Mucosa of descending colon (tissue), 3 donors: ENCODE measurements around the gene ZNF827. TPM values are rescaled to one million over a fixed set of nuclear protein-coding genes. Genes with fewer than 3 reads are reported as not detected.

Experiments
- ATAC-seq: fragments of 200-7000 bp; cut with Tn5 transposase; one replicate; pipeline ENCODE4 v1.9.1; 2020; ENCODE audit warnings: mild to moderate bottlenecking, moderate library complexity
- DNase-seq, 3 donors: peaks; one replicate each; pipeline ENCODE4 v3.0.0-alpha.2; 2020
- H3K36me3 ChIP-seq: fragments of 200-600 bp; one replicate; pipeline ENCODE4 v1.8.0; 2021; ENCODE audit warnings: low read depth, mild to moderate bottlenecking
- H3K4me1 ChIP-seq: fragments of 200-600 bp; one replicate; pipeline ENCODE4 v1.8.0; 2021; ENCODE audit warnings: low read depth, mild to moderate bottlenecking
- H3K4me3 ChIP-seq: fragments of 200-600 bp; one replicate; pipeline ENCODE4 v1.8.0; 2021; ENCODE audit warnings: mild to moderate bottlenecking
- H3K9me3 ChIP-seq: fragments of 200-600 bp; one replicate; pipeline ENCODE4 v1.8.0; 2021; ENCODE audit warnings: mild to moderate bottlenecking
- CTCF ChIP-seq: fragments of 200-600 bp; IDR thresholded peaks from one replicate; pipeline ENCODE4 v1.8.0; 2022; ENCODE audit warnings: antibody characterized with exemption, mild to moderate bottlenecking
- intact Hi-C, 2 donors: fragments of 100-400 bp; cut with DNase I in 1 of 2; cut with micrococcal nuclease in 1 of 2; formaldehyde crosslinking; loops; one replicate each; pipeline versions ENCODE4 v1.11.0 to v1.11.1; 2022; cut with DNase I, micrococcal nuclease
- total RNA-seq, 3 donors: library from RNA; stranded (reverse); fragmentation: NEBNext Ultra II Directional in 2 of 3; extraction: Animal tissue kit (Norgen Biotek cat#: 25700) in 2 of 3; gene quantifications; one replicate each; pipeline versions ENCODE4 v1.2.1 to v1.2.4, GENCODE V29; 2021 to 2023
- donor health status: DM: no; HTN: no; CAD: no; lungs with moderate emphysema.
- donor health status: DM: no; HTN: no; CAD: no.
- donor health status: DM: no; HTN: yes; CAD: no.

The ZNF827 gene
- total RNA-seq, 3 donors from 2014 or later = 21.9 to 37.4 (median 29.7) TPM

GRCh38 chr4:145945431-145946155, 7.0 kb upstream of the ZNF827 start:
- no peak overlapping the region for H3K4me3 ChIP-seq
- H3K9me3 ChIP-seq = no peaks in the 10 kb centered on the region
- no peak for TF ChIP-seq CTCF
- H3K36me3 ChIP-seq = no peaks in the 10 kb centered on the region
- H3K4me1 ChIP-seq = no peaks in the 10 kb centered on the region
- intact Hi-C loops = no loop called here
- DNase-seq (no peak), ATAC-seq (no peak)

GRCh38 chr4:145944886-145945285, 6.3 kb upstream of the ZNF827 start:
- no peaks in the 10 kb centered on the region for H3K9me3 ChIP-seq
- no peak for TF ChIP-seq CTCF
- no peaks in the 10 kb centered on the region for H3K4me1 ChIP-seq
- intact Hi-C loops = no loop called here
- DNase-seq = no peak
- no peak for ATAC-seq
- H3K36me3 ChIP-seq = no peaks in the 10 kb centered on the region
- no peak overlapping the region for H3K4me3 ChIP-seq

GRCh38 chr4:145939856-145940255, 1.2 kb upstream of the ZNF827 start:
- intact Hi-C loops = no loop called here
- no peak overlapping the region for H3K4me3 ChIP-seq
- no peak for TF ChIP-seq CTCF
- ATAC-seq (no peak), DNase-seq (no peak)
- H3K4me1 ChIP-seq = peaks cover 16% of the 10 kb centered on the region
- no peaks in the 10 kb centered on the region for H3K9me3 ChIP-seq
- no peaks in the 10 kb centered on the region for H3K36me3 ChIP-seq

- ATAC-seq (no peak), DNase-seq (no peak)
- no peak overlapping the region for H3K4me3 ChIP-seq
- no peaks in the 10 kb centered on the region for H3K36me3 ChIP-seq
- no peak for TF ChIP-seq CTCF
- H3K4me1 ChIP-seq = peaks cover 16% of the 10 kb centered on the region
- intact Hi-C loops = no loop called here
- no peaks in the 10 kb centered on the region for H3K9me3 ChIP-seq
Measured at GRCh38 chr4:145939441-145939750, 773 bp upstream of the ZNF827 start.

GRCh38 chr4:145937971-145938611, 532 bp downstream of the ZNF827 start:
- peak; percentile 17 for ATAC-seq
- peaks cover 22% of the 10 kb centered on the region for H3K4me1 ChIP-seq
- TF ChIP-seq CTCF = no peak
- intact Hi-C loops = no loop called here
- DNase-seq = peak in 2 of 3 donors; percentile 53 to 54
- H3K9me3 ChIP-seq = no peaks in the 10 kb centered on the region
- H3K4me3 ChIP-seq = peak overlapping the region; percentile 75
- H3K36me3 ChIP-seq = no peaks in the 10 kb centered on the region
